ENCODE results near the gene PRTN3.

DNA sequence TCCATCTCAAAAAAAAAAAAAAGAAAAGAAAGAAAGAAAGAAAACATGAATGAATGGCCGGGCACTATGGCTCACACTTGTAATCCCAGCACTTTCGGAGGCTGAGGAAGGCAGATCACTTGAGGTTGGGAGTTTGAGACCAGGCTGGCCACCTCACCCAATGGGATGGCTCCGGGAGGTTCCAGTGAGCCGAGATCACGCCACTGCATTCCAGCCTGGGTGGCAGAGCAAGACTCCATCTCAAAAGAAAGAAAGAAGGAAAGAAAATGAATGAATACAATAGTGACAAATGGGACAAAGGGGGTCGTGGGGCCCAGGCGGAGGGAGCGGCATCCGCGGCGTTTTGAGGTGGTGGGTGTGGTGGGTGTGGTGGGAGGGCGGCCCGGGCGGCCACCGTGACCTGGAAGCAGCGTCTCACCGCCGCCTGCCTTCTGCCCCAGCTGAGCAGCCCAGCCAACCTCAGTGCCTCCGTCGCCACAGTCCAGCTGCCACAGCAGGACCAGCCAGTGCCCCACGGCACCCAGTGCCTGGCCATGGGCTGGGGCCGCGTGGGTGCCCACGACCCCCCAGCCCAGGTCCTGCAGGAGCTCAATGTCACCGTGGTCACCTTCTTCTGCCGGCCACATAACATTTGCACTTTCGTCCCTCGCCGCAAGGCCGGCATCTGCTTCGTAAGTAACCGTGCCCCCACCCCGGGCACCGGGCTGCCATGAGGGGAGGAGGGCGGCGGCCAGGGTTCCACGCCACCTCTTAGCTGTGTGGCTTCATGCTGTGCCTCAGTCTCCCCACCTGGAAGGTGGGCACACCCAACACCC lies 5.1 kb downstream of the PRTN3 start:
- TF ChIP-seq, protein P1, sequence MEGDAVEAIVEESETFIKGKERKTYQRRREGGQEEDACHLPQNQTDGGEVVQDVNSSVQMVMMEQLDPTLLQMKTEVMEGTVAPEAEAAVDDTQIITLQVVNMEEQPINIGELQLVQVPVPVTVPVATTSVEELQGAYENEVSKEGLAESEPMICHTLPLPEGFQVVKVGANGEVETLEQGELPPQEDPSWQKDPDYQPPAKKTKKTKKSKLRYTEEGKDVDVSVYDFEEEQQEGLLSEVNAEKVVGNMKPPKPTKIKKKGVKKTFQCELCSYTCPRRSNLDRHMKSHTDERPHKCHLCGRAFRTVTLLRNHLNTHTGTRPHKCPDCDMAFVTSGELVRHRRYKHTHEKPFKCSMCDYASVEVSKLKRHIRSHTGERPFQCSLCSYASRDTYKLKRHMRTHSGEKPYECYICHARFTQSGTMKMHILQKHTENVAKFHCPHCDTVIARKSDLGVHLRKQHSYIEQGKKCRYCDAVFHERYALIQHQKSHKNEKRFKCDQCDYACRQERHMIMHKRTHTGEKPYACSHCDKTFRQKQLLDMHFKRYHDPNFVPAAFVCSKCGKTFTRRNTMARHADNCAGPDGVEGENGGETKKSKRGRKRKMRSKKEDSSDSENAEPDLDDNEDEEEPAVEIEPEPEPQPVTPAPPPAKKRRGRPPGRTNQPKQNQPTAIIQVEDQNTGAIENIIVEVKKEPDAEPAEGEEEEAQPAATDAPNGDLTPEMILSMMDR (conservative IDR thresholded peaks at IDR 0.05 in 1 of 2, IDR thresholded peaks at IDR 0.05 in 1 of 2; ENCODE audit: extremely low read depth in 1 of 2, insufficient read depth in 1 of 2, low read depth in 1 of 2, low read length in 2 of 2) = no peak
- no peak for TF ChIP-seq EZH2 (IDR thresholded peaks at IDR 0.05; ENCODE audit: borderline replicate concordance, low read length)

Measured in mammary epithelial cell (primary cell).